Stimulated activated CD8-positive, alpha-beta memory T cell treated with anti-CD3 and anti-CD28 coated beads, Interleukin-7, amount 100 ng/mL, for 4 hours (primary cell): ENCODE data around the gene HSPA12B.

Source experiments
- DNase-seq, 2 donors: peaks; one replicate each; pipeline ENCODE4 v3.0.0-alpha.2; 2020; ENCODE audit warnings: low read depth in 2 of 2

HSPA12B gene

GRCh38 chr20:3732327-3733118 is at the start of gene HSPA12B:
Gene HSPA12B, plus strand, starts transcription at chr20:3732685. Its CDS starts 5,990 bp downstream, at chr20:3738675.
- no peak for DNase-seq

- DNase-seq = no peak
Measured at GRCh38 chr20:3685341-3685740, 47.1 kb upstream of the HSPA12B start.

- DNase-seq = no peak
Measured at GRCh38 chr20:3686421-3686820, 46.1 kb upstream of the HSPA12B start.

- DNase-seq = no peak
Measured at GRCh38 chr20:3686867-3687321, 45.6 kb upstream of the HSPA12B start.

- DNase-seq = no peak
Measured at GRCh38 chr20:3687655-3688054, 44.8 kb upstream of the HSPA12B start.

GRCh38 chr20:3689978-3690377 is 42.5 kb upstream of the HSPA12B start:
- no peak for DNase-seq

- no peak for DNase-seq
Measured at GRCh38 chr20:3690413-3690812, 42.1 kb upstream of the HSPA12B start.

GRCh38 chr20:3691306-3691705 is 41.2 kb upstream of the HSPA12B start:
- DNase-seq = no peak

- DNase-seq = no peak
Measured at GRCh38 chr20:3691897-3692296, 40.6 kb upstream of the HSPA12B start.

GRCh38 chr20:3692706-3693294 is 39.7 kb upstream of the HSPA12B start:
- no peak for DNase-seq

GRCh38 chr20:3693376-3693775 is 39.1 kb upstream of the HSPA12B start:
- DNase-seq = no peak

- no peak for DNase-seq
Measured at GRCh38 chr20:3694864-3695263, 37.6 kb upstream of the HSPA12B start.

- DNase-seq = no peak
Measured at GRCh38 chr20:3696200-3696599, 36.3 kb upstream of the HSPA12B start.

GRCh38 chr20:3696745-3697587 is 35.5 kb upstream of the HSPA12B start:
- DNase-seq = no peak

GRCh38 chr20:3697588-3698305 is 34.7 kb upstream of the HSPA12B start:
- DNase-seq = no peak

- no peak for DNase-seq
Measured at GRCh38 chr20:3698591-3699001, 33.9 kb upstream of the HSPA12B start.

- no peak for DNase-seq
Measured at GRCh38 chr20:3699037-3699436, 33.4 kb upstream of the HSPA12B start.

- no peak for DNase-seq
Measured at GRCh38 chr20:3701061-3701998, 31.2 kb upstream of the HSPA12B start.

GRCh38 chr20:3702611-3703391 is 29.7 kb upstream of the HSPA12B start:
- no peak for DNase-seq

GRCh38 chr20:3704087-3704486 is 28.4 kb upstream of the HSPA12B start:
- DNase-seq = no peak
